Urinary bladder (tissue), 4 donors: Measurements from ENCODE around the gene TBXAS1. TPM values are rescaled to one million over a fixed set of nuclear protein-coding genes. Genes with fewer than 3 reads are reported as not detected.
"Not testable (repeated sequence)": the region's sequence is repeated elsewhere in the genome, so short reads cannot be mapped to it uniquely, and the experiment has no call there.

Experiments
- DNase-seq: peaks from one replicate; pipeline ENCODE4 v3.0.0-alpha.2; 2015; ENCODE audit errors: extremely low spot score
- H3K27ac ChIP-seq: one replicate; pipeline ENCODE4 v1.5.1; 2013; ENCODE audit warnings: low read depth, mild to moderate bottlenecking, moderate library complexity
- H3K36me3 ChIP-seq: one replicate; pipeline ENCODE4 v1.6.1; 2013; ENCODE audit warnings: mild to moderate bottlenecking, moderate library complexity; ENCODE audit not compliant: insufficient read depth
- H3K4me1 ChIP-seq: one replicate; pipeline ENCODE4 v1.6.1; 2013; ENCODE audit warnings: mild to moderate bottlenecking, moderate library complexity; ENCODE audit not compliant: insufficient read depth
- H3K4me3 ChIP-seq: one replicate; pipeline ENCODE4 v1.5.1; 2013; ENCODE audit warnings: low read depth, low read length
- WGBS: extraction: QIAGEN DNeasy Blood & Tissue Kit; methylation state at CpG from one replicate; pipeline ENCODE4 v1.1.7; 2013; 5-methylcytosine and 5-hydroxymethylcytosine counted together
- polyA plus RNA-seq: library from polyadenylated mRNA; stranded (reverse); fragments of 200-250 nt; gene quantifications from one replicate; pipeline ENCODE4 v1.2.3, GENCODE V29; 2013
- total RNA-seq: library from RNA; depleted of rRNA; stranded (reverse); fragments of >200 nt; gene quantifications from one replicate; pipeline ENCODE4 v1.2.3, GENCODE V29; 2014
- donor health status: healthy with polysubstance abuse.
- donor health status: healthy.

The TBXAS1 gene
- total and polyA plus RNA-seq, 2 donors, result 8.6 to 12.2 TPM

GRCh38 chr7:139813151-139813550 is 15.9 kb upstream of the TBXAS1 start:
- Histone ChIP-seq H3K27ac (no peak overlapping the region), H3K4me1 (no peaks in the 10 kb centered on the region), H3K4me3 (no peak overlapping the region), H3K36me3 (no peaks in the 10 kb centered on the region)
- no peak for DNase-seq
- 93% methylated on average over 6 of the region's 6 CpGs for WGBS

GRCh38 chr7:139813689-139814088 is 15.4 kb upstream of the TBXAS1 start:
- H3K4me3 ChIP-seq, result no peak overlapping the region
- H3K4me1 ChIP-seq, result no peaks in the 10 kb centered on the region
- DNase-seq, result no peak
- no peak overlapping the region for H3K27ac ChIP-seq
- WGBS, result 91% methylated on average over 2 of the region's 2 CpGs
- H3K36me3 ChIP-seq, result no peaks in the 10 kb centered on the region

- 80% methylated on average over 10 of the region's 10 CpGs for WGBS
These were observed 11.8 kb upstream of the TBXAS1 start for GRCh38 chr7:139817249-139817648.

GRCh38 chr7:139820089-139820488 is 9.0 kb upstream of the TBXAS1 start:
- WGBS, result 90% methylated on average over 4 of the region's 4 CpGs
- H3K27ac ChIP-seq, result no peak overlapping the region

More at GRCh38 chr7:139817249-139817648, 11.8 kb upstream of the TBXAS1 start:
- Histone ChIP-seq H3K4me1 (no peaks in the 10 kb centered on the region), H3K4me3 (no peak overlapping the region), H3K36me3 (no peaks in the 10 kb centered on the region), H3K27ac (no peak overlapping the region)
- DNase-seq, result no peak

GRCh38 chr7:139821349-139822105 is 7.5 kb upstream of the TBXAS1 start:
- H3K36me3 ChIP-seq, result no peaks in the 10 kb centered on the region
- WGBS, result 69% methylated on average over 14 of the region's 14 CpGs

More at GRCh38 chr7:139820089-139820488, 9.0 kb upstream of the TBXAS1 start:
- DNase-seq, result no peak
- Histone ChIP-seq H3K4me3 (no peak overlapping the region), H3K4me1 (no peaks in the 10 kb centered on the region), H3K36me3 (no peaks in the 10 kb centered on the region)

GRCh38 chr7:139822855-139823254 is 6.2 kb upstream of the TBXAS1 start:
- DNase-seq, result no peak
- Histone ChIP-seq H3K36me3 (no peaks in the 10 kb centered on the region), H3K27ac (no peak overlapping the region), H3K4me1 (no peaks in the 10 kb centered on the region), H3K4me3 (no peak overlapping the region)
- WGBS, result 98% methylated on average over 9 of the region's 9 CpGs

More at GRCh38 chr7:139821349-139822105, 7.5 kb upstream of the TBXAS1 start:
- no peak for DNase-seq
- no peak overlapping the region for H3K27ac ChIP-seq
- H3K4me3 ChIP-seq, result no peak overlapping the region
- no peaks in the 10 kb centered on the region for H3K4me1 ChIP-seq

GRCh38 chr7:139823959-139824521 is 5.0 kb upstream of the TBXAS1 start:
- DNase-seq, result peak; percentile 10
- Histone ChIP-seq H3K4me3 (no peak overlapping the region), H3K27ac (peak overlapping the region; percentile 13), H3K36me3 (no peaks in the 10 kb centered on the region), H3K4me1 (no peaks in the 10 kb centered on the region)
- WGBS, result 25% methylated on average over 8 of the region's 8 CpGs

- WGBS, result 43% methylated on average over 9 of the region's 9 CpGs
- Histone ChIP-seq H3K4me3 (no peak overlapping the region), H3K4me1 (no peaks in the 10 kb centered on the region), H3K27ac (peak overlapping the region; percentile 26), H3K36me3 (no peaks in the 10 kb centered on the region)
- DNase-seq, result no peak
These were observed 3.3 kb upstream of the TBXAS1 start for GRCh38 chr7:139825666-139826290.

DNA sequence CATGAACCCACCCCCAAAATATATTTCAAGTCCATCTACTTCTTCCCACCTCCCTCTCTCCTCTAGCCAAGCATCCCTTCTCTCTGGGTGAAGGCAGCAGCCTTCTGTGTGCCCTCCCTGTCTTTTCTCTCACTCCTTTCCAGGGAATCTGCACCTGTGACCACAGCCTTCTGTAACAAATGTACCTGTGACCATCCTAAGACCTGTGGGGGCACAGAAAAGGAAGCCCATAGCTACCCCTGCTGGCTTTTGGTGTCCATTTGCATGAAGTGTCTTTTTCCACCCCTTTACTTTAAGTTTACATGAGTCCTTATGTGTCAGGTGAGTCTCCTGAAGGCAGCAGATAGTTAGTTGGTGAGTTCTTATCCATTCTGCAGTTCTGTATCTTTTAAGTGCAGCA is 2.0 kb upstream of the TBXAS1 start:
- no peak overlapping the region for H3K4me3 ChIP-seq
- no peak for DNase-seq
- no peaks in the 10 kb centered on the region for H3K4me1 ChIP-seq
- no peak overlapping the region for H3K27ac ChIP-seq
- H3K36me3 ChIP-seq, result no peaks in the 10 kb centered on the region

DNA sequence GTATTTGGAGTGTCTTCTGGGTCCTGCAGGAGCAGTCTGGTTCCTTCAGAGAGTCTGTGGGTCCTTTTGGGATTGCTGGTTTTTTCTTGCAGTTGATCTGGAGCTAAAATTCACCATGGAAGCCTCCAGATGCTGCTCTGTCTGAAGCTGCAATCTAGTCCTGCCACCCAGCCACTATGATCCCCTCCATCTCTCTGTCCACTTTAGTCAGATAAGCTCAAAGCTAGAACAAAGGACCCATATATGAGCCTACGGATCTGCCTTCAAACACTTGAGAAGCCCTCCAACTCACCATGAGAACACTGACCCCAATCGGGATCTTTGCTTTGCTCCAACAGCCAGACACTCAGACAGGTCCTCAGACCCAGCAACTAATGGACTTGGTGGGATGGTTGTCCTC is 618 bp upstream of the TBXAS1 start:
- no peak overlapping the region for H3K27ac ChIP-seq
- DNase-seq, result no peak
- no peaks in the 10 kb centered on the region for H3K36me3 ChIP-seq
- no peaks in the 10 kb centered on the region for H3K4me1 ChIP-seq
- 87% methylated on average over 2 of the region's 2 CpGs for WGBS
- H3K4me3 ChIP-seq, result no peak overlapping the region

DNA sequence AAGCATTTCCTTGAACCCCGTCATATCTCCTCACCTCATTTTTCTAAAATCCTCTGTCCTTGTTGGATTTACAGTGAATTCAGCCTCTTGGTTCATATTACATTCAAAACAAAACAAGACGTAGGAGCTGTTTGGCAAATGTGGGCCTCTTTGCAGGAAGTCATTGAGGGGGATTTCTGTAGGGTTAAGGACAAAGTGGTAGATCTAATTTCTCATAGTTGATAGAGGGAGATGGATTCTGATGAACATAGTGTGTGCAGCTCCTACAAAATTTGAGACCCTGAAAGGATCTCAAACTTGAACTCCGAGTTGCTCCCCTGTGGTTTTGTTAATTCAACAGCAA is 682 bp downstream of the TBXAS1 start:
- Histone ChIP-seq H3K27ac (no peak overlapping the region), H3K36me3 (no peaks in the 10 kb centered on the region), H3K4me3 (no peak overlapping the region), H3K4me1 (no peaks in the 10 kb centered on the region)
- DNase-seq, result no peak
- WGBS, result 63% methylated on average over 3 of the region's 3 CpGs

- Histone ChIP-seq H3K4me1 (no peaks in the 10 kb centered on the region), H3K36me3 (no peaks in the 10 kb centered on the region), H3K27ac (no peak overlapping the region), H3K4me3 (no peak overlapping the region)
- DNase-seq, result no peak
- WGBS, result 81% methylated on average over 4 of the region's 4 CpGs
These were observed 1.2 kb downstream of the TBXAS1 start for GRCh38 chr7:139830292-139830691.

- no peak for DNase-seq
These were observed 1.9 kb downstream of the TBXAS1 start for GRCh38 chr7:139830782-139831501.

GRCh38 chr7:139835848-139836247 is 6.8 kb downstream of the TBXAS1 start:
- not testable (repeated sequence) for H3K27ac ChIP-seq, H3K36me3 ChIP-seq, DNase-seq, H3K4me1 ChIP-seq, H3K4me3 ChIP-seq
- 78% methylated on average over 1 of the region's 1 CpG for WGBS

More at GRCh38 chr7:139830782-139831501, 1.9 kb downstream of the TBXAS1 start:
- Histone ChIP-seq H3K27ac (no peak overlapping the region), H3K36me3 (no peaks in the 10 kb centered on the region), H3K4me1 (no peaks in the 10 kb centered on the region), H3K4me3 (no peak overlapping the region)
- 96% methylated on average over 3 of the region's 3 CpGs for WGBS
